Large intestine (tissue), 3 donors: Measurements from ENCODE around the gene HNRNPA1L2. TPM values are rescaled to one million over a fixed set of nuclear protein-coding genes. Genes with fewer than 3 reads are reported as not detected.
"Not testable (repeated sequence)": the region's sequence is repeated elsewhere in the genome, so short reads cannot be mapped to it uniquely, and the experiment has no call there.

Experiments
- DNase-seq, 2 donors: peaks; one replicate each; pipeline versions ENCODE4 v3.0.0 to v3.0.0-alpha.2; 2013
- H3K27ac ChIP-seq: one replicate; pipeline ENCODE4 v1.5.1; 2013; ENCODE audit warnings: low read length
- H3K27me3 ChIP-seq: 2 replicates; pipeline ENCODE4 v1.6.1; 2013; ENCODE audit warnings: low read length; ENCODE audit not compliant: control insufficient read depth, insufficient read depth
- H3K36me3 ChIP-seq: 2 replicates; pipeline ENCODE4 v1.6.1; 2013; ENCODE audit warnings: low read length; ENCODE audit not compliant: control insufficient read depth, insufficient read depth
- H3K4me1 ChIP-seq: one replicate; pipeline ENCODE4 v1.6.1; 2013; ENCODE audit warnings: low read length; ENCODE audit not compliant: control insufficient read depth, insufficient read depth
- H3K4me3 ChIP-seq: one replicate; pipeline ENCODE4 v1.5.1; 2013; ENCODE audit warnings: low read length
- H3K9me3 ChIP-seq: one replicate; pipeline ENCODE4 v1.6.1; 2013; ENCODE audit warnings: mild to moderate bottlenecking, low read depth, low read length, moderate library complexity; ENCODE audit not compliant: control insufficient read depth
- WGBS: methylation state at CpG from one replicate; pipeline ENCODE4 v1.1.5; 2013; ENCODE audit warnings: low lambda C conversion rate; ENCODE audit not compliant: insufficient coverage; 5-methylcytosine and 5-hydroxymethylcytosine counted together
- polyA plus RNA-seq: library from polyadenylated mRNA; unstranded; fragments of 120-200 nt; gene quantifications from one replicate; pipeline ENCODE4 v1.2.1, GENCODE V29; 2013

The HNRNPA1L2 gene
- polyA plus RNA-seq, 1 donor, result 13.4 TPM

DNA sequence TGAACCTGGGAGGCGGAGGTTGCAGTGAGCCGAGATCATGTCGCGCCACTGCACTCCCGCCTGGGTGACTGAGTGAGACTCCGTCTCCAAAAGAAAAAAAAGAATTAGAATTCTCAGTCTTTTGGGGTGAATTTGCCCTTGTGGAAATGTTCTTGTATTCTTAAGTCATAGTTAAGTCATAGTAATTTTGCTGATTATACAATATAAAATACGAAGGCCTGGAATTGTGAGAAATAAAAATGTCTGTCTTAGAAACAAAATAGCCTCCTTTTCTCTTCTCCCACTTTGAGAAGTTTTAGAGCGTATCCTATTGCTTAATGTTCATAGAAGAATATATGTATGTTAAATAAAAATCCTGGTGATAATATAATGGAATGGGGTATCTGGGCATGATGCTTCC is 28.5 kb downstream of the HNRNPA1L2 start:
- no peaks in the 10 kb centered on the region for H3K4me1 ChIP-seq
- H3K27me3 ChIP-seq, result no peaks in the 10 kb centered on the region
- H3K27ac ChIP-seq, result no peak overlapping the region
- WGBS, result 94% methylated on average over 2 of the region's 8 CpGs
- no peak overlapping the region for H3K4me3 ChIP-seq
- DNase-seq, result no peak
- no peaks in the 10 kb centered on the region for H3K9me3 ChIP-seq
- H3K36me3 ChIP-seq, result peaks cover 34% of the 10 kb centered on the region

DNA sequence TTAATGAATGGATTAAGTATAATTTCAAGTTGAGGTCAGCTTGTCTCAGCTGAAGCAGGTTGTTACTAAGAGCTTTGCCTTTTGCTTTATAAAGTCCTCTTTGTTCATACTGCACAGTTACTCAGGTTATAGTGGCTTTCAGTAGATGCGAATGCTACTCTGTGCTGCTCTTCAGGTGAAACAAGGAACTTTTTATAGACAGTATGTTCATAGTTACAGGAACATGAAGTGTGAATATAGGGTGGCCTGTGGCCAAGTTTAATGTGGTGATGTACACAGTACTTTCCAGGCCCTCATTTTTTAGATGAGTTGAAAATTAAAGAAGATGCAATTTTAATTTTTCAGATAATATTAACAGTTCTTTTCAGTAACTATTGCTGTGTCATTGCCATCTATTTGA is 31.2 kb downstream of the HNRNPA1L2 start:
- peaks cover 33% of the 10 kb centered on the region for H3K36me3 ChIP-seq
- no peak overlapping the region for H3K27ac ChIP-seq
- H3K9me3 ChIP-seq, result no peaks in the 10 kb centered on the region
- no peaks in the 10 kb centered on the region for H3K4me1 ChIP-seq
- no CpG with 5 or more reads among the region's 1 CpG for WGBS
- H3K4me3 ChIP-seq, result no peak overlapping the region
- no peaks in the 10 kb centered on the region for H3K27me3 ChIP-seq
- DNase-seq, result no peak

DNA sequence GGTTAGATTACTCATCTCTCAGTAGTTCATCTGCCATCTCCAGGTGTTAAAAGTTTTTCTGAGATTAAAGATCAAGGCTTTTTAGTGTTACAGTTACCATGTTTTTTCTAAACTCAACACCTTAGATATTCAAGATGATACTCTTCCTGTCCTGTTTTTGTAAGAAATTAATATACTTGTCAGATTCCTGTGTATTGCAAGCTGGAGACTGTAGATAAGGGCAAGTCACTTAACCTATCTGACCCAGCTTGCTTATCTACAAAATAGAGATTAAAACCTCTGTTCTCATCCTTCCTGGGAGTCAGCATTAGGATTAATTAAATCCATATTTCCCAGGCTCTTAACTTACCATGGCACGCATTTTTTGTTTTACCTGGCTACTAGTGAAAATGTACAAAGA is 35.6 kb downstream of the HNRNPA1L2 start:
- Histone ChIP-seq H3K36me3 (peaks cover 49% of the 10 kb centered on the region), H3K9me3 (no peaks in the 10 kb centered on the region), H3K27me3 (no peaks in the 10 kb centered on the region), H3K4me1 (no peaks in the 10 kb centered on the region), H3K4me3 (no peak overlapping the region), H3K27ac (no peak overlapping the region)
- WGBS, result no CpG with 5 or more reads among the region's 1 CpG
- no peak for DNase-seq

DNA sequence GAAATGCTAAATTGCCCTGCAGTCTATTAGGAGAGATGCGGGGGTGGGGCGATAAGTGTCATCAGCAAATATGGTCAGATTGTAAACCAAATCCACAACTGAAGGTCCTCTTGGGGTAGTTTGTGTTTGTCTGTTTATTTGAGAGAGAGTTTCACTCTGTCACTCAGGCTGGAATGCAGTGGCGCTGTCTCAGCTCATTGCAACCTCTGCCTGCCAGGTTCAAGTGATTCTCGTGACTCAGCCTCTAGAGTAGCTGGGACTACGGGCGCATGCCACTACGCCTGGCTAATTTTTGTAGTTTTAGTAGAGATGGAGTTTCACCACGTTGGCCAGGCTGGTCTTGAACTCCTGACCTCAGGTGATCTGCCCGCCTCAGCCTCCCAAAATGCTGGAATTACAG is 43.6 kb downstream of the HNRNPA1L2 start:
- not testable (repeated sequence) for DNase-seq, H3K4me1 ChIP-seq, H3K27ac ChIP-seq, H3K27me3 ChIP-seq, H3K9me3 ChIP-seq, H3K4me3 ChIP-seq
- H3K36me3 ChIP-seq, result peaks cover 52% of the 10 kb centered on the region
- no CpG with 5 or more reads among the region's 9 CpGs for WGBS

DNA sequence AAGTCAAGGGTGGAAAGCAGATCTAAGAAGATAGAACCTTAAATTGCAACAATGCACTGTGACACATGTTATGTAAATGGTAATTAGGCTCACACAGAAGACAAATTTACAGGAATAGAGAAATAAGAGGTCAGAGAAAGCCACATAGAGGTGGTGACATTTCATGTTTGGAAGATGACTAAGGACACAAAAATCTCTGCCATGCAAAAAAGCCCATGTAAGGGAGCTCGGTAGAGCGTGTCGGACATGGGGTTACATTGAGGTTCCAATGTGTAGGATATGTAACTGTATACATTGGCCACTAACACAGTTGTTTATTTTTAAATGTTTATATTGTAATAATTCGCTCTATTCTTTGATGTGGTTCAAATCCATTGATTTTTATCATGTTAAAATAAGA is 44.1 kb downstream of the HNRNPA1L2 start:
- H3K36me3 ChIP-seq, result peaks cover 46% of the 10 kb centered on the region
- no peak for DNase-seq
- H3K27ac ChIP-seq, result no peak overlapping the region
- no peaks in the 10 kb centered on the region for H3K9me3 ChIP-seq
- H3K27me3 ChIP-seq, result no peaks in the 10 kb centered on the region
- WGBS, result no CpG with 5 or more reads among the region's 4 CpGs
- no peaks in the 10 kb centered on the region for H3K4me1 ChIP-seq
- no peak overlapping the region for H3K4me3 ChIP-seq

Other genes with a start within 250 kb of the HNRNPA1L2 start
- 4.9 TPM for gene THSD1, start 236.3 kb upstream of the HNRNPA1L2 start, polyA plus RNA-seq
- gene VPS36, start 191.8 kb upstream of the HNRNPA1L2 start, polyA plus RNA-seq, result 64.8 TPM
- gene CKAP2, start 187.0 kb upstream of the HNRNPA1L2 start, polyA plus RNA-seq, result 30.1 TPM
- 47.3 TPM for gene SUGT1, start 10.4 kb downstream of the HNRNPA1L2 start, polyA plus RNA-seq
- gene CNMD, start 97.4 kb downstream of the HNRNPA1L2 start, polyA plus RNA-seq, result 0.43 TPM
- gene PCDH8, start 206.2 kb downstream of the HNRNPA1L2 start, polyA plus RNA-seq, result 2.3 TPM